ENCODE results near the gene EFNA1.

The EFNA1 gene

DNA sequence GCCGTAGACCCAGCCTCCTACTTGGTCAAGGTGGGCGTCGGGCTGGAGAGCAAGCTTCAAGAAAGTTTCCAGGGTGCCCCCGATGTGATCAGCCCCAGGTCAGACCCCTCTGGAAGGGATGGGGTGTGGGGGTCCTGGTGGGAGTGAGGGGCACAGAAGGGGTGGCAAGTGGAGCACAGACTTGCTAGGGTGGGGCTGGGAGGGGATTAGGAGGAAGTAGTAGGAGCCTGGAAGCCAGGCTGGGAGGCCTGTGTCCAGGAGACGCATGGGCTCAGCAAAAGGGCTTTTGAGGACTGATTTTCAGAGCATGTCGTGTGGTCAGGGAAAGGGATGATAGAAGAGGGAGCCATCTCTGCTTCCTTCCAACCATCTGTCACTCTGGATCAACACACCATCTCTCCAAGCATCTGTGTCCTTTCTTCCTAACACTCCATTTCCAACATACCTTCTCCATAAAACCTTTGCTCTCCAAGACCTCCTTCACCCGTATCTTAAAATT lies 54.4 kb downstream of the EFNA1 start:
- H3K27me3 ChIP-seq (replicated peaks; ENCODE audit: insufficient read depth, low read length) = peaks cover 50% of the 10 kb centered on the region
- H3K27ac ChIP-seq (ENCODE audit: low read length) = no peak overlapping the region
- no peak overlapping the region for H3K4me3 ChIP-seq (ENCODE audit: low read length)
- no peaks in the 10 kb centered on the region for H3K9me2 ChIP-seq (replicated peaks; ENCODE audit: insufficient read depth, low read length)
- no peak overlapping the region for H3K4me2 ChIP-seq (ENCODE audit: low read depth, low read length)
- H4K20me1 ChIP-seq (ENCODE audit: insufficient read depth, low read length) = no peaks in the 10 kb centered on the region
- no peaks in the 10 kb centered on the region for H3K9me3 ChIP-seq (replicated peaks; ENCODE audit: insufficient read depth, low read length)
- no peak overlapping the region for H3K9ac ChIP-seq (ENCODE audit: low read length)
- DNase-seq = no peak
- H3K36me3 ChIP-seq (replicated peaks; ENCODE audit: insufficient read depth, low read length) = no peaks in the 10 kb centered on the region
- peaks cover 13% of the 10 kb centered on the region for H3K4me1 ChIP-seq (ENCODE audit: low read length)
- TF ChIP-seq EZH2 (optimal IDR thresholded peaks at IDR 0.05; ENCODE audit: low read depth, low read length) (no peak), EZH2phosphoT487 (IDR thresholded peaks at IDR 0.05; ENCODE audit: low read length) (no peak)
- TF ChIP-seq, protein P1, sequence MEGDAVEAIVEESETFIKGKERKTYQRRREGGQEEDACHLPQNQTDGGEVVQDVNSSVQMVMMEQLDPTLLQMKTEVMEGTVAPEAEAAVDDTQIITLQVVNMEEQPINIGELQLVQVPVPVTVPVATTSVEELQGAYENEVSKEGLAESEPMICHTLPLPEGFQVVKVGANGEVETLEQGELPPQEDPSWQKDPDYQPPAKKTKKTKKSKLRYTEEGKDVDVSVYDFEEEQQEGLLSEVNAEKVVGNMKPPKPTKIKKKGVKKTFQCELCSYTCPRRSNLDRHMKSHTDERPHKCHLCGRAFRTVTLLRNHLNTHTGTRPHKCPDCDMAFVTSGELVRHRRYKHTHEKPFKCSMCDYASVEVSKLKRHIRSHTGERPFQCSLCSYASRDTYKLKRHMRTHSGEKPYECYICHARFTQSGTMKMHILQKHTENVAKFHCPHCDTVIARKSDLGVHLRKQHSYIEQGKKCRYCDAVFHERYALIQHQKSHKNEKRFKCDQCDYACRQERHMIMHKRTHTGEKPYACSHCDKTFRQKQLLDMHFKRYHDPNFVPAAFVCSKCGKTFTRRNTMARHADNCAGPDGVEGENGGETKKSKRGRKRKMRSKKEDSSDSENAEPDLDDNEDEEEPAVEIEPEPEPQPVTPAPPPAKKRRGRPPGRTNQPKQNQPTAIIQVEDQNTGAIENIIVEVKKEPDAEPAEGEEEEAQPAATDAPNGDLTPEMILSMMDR (IDR thresholded peaks at IDR 0.05; ENCODE audit: low read length) = no peak
- no peaks in the 10 kb centered on the region for H3K79me2 ChIP-seq (ENCODE audit: low read length)
- no peaks in the 10 kb centered on the region for H3F3A ChIP-seq (ENCODE audit: insufficient read depth, low read length)
- no peak overlapping the region for H2AFZ ChIP-seq (ENCODE audit: low read length)

- Histone ChIP-seq H3K9ac (ENCODE audit: low read length) (no peak overlapping the region), H2AFZ (ENCODE audit: low read length) (no peak overlapping the region), H3K4me2 (ENCODE audit: low read depth, low read length) (no peak overlapping the region), H3K4me3 (ENCODE audit: low read length) (no peak overlapping the region), H3K9me3 (replicated peaks; ENCODE audit: insufficient read depth, low read length) (no peaks in the 10 kb centered on the region), H4K20me1 (ENCODE audit: insufficient read depth, low read length) (no peaks in the 10 kb centered on the region), H3K27me3 (replicated peaks; ENCODE audit: insufficient read depth, low read length) (peaks cover 48% of the 10 kb centered on the region), H3F3A (ENCODE audit: insufficient read depth, low read length) (no peaks in the 10 kb centered on the region), H3K9me2 (replicated peaks; ENCODE audit: insufficient read depth, low read length) (no peaks in the 10 kb centered on the region), H3K36me3 (replicated peaks; ENCODE audit: insufficient read depth, low read length) (no peaks in the 10 kb centered on the region), H3K27ac (ENCODE audit: low read length) (no peak overlapping the region), H3K79me2 (ENCODE audit: low read length) (no peaks in the 10 kb centered on the region), H3K4me1 (ENCODE audit: low read length) (peaks cover 13% of the 10 kb centered on the region)
- no peak for DNase-seq
- TF ChIP-seq EZH2 (optimal IDR thresholded peaks at IDR 0.05; ENCODE audit: low read depth, low read length) (no peak), EZH2phosphoT487 (IDR thresholded peaks at IDR 0.05; ENCODE audit: low read length) (no peak)
- TF ChIP-seq, protein P1 (IDR thresholded peaks at IDR 0.05; ENCODE audit: low read length) = no peak
Measured at GRCh38 chr1:155183775-155184221, 56.1 kb downstream of the EFNA1 start.

GRCh38 chr1:155184351-155184811 lies 56.7 kb downstream of the EFNA1 start:
- Histone ChIP-seq H3K27ac (ENCODE audit: low read length) (no peak overlapping the region), H3K9me3 (replicated peaks; ENCODE audit: insufficient read depth, low read length) (no peaks in the 10 kb centered on the region), H3K4me3 (ENCODE audit: low read length) (no peak overlapping the region), H3F3A (ENCODE audit: insufficient read depth, low read length) (no peaks in the 10 kb centered on the region), H3K9me2 (replicated peaks; ENCODE audit: insufficient read depth, low read length) (no peaks in the 10 kb centered on the region), H4K20me1 (ENCODE audit: insufficient read depth, low read length) (no peaks in the 10 kb centered on the region), H3K36me3 (replicated peaks; ENCODE audit: insufficient read depth, low read length) (no peaks in the 10 kb centered on the region), H3K9ac (ENCODE audit: low read length) (no peak overlapping the region), H3K27me3 (replicated peaks; ENCODE audit: insufficient read depth, low read length) (peaks cover 42% of the 10 kb centered on the region), H3K4me1 (ENCODE audit: low read length) (peaks cover 13% of the 10 kb centered on the region), H2AFZ (ENCODE audit: low read length) (no peak overlapping the region), H3K4me2 (ENCODE audit: low read depth, low read length) (no peak overlapping the region), H3K79me2 (ENCODE audit: low read length) (no peaks in the 10 kb centered on the region)
- TF ChIP-seq EZH2 (optimal IDR thresholded peaks at IDR 0.05; ENCODE audit: low read depth, low read length) = no peak
- TF ChIP-seq, protein P1 (IDR thresholded peaks at IDR 0.05; ENCODE audit: low read length) = no peak
- no peak for TF ChIP-seq EZH2phosphoT487 (IDR thresholded peaks at IDR 0.05; ENCODE audit: low read length)
- no peak for DNase-seq
